GM19239 (cell line): Measurements from ENCODE around the gene POLR2I.

ENCODE experiments used
- DNase-seq: peaks from one replicate; pipeline ENCODE4 v3.0.0; 2011; ENCODE audit warnings: low spot score; ENCODE audit not compliant: insufficient read length
- FAIRE-seq: peaks from 2 replicates; lab custom pipeline; 2011; peaks lifted over from hg19 to GRCh38; lab: Jason Lieb, UNC

The POLR2I gene

GRCh38 chr19:36103842-36104552, 10.7 kb downstream of the POLR2I start:
- DNase-seq (no peak), FAIRE-seq (no peak)

GRCh38 chr19:36103040-36103626, 11.5 kb downstream of the POLR2I start:
- no peak for FAIRE-seq
- DNase-seq, result no peak

GRCh38 chr19:36101550-36102327, 12.9 kb downstream of the POLR2I start:
- FAIRE-seq (no peak), DNase-seq (no peak)

- DNase-seq (no peak), FAIRE-seq (no peak)
These were observed 14.2 kb downstream of the POLR2I start for GRCh38 chr19:36100476-36100875.

GRCh38 chr19:36099166-36099785, 15.4 kb downstream of the POLR2I start:
- DNase-seq (no peak), FAIRE-seq (no peak)

GRCh38 chr19:36097036-36097435, 17.6 kb downstream of the POLR2I start:
- no peak for FAIRE-seq
- DNase-seq, result no peak

- FAIRE-seq (no peak), DNase-seq (no peak)
These were observed 21.0 kb downstream of the POLR2I start for GRCh38 chr19:36093687-36094086.

GRCh38 chr19:36093146-36093662, 21.5 kb downstream of the POLR2I start:
- no peak for FAIRE-seq
- no peak for DNase-seq

GRCh38 chr19:36092566-36092965, 22.1 kb downstream of the POLR2I start:
- FAIRE-seq (no peak), DNase-seq (no peak)

- no peak for DNase-seq
- FAIRE-seq, result no peak
These were observed 23.6 kb downstream of the POLR2I start for GRCh38 chr19:36090910-36091695.

- FAIRE-seq (no peak), DNase-seq (no peak)
These were observed 24.8 kb downstream of the POLR2I start for GRCh38 chr19:36089847-36090246.

GRCh38 chr19:36086326-36086725, 28.3 kb downstream of the POLR2I start:
- FAIRE-seq (no peak), DNase-seq (no peak)

GRCh38 chr19:36084231-36085009, 30.3 kb downstream of the POLR2I start:
- no peak for DNase-seq
- no peak for FAIRE-seq

- FAIRE-seq (no peak), DNase-seq (no peak)
These were observed 31.8 kb downstream of the POLR2I start for GRCh38 chr19:36082916-36083315.

GRCh38 chr19:36081894-36082293, 32.8 kb downstream of the POLR2I start:
- no peak for FAIRE-seq
- no peak for DNase-seq

- DNase-seq, result no peak
- FAIRE-seq, result no peak
These were observed 33.3 kb downstream of the POLR2I start for GRCh38 chr19:36081385-36081784.

GRCh38 chr19:36079389-36079945, 35.2 kb downstream of the POLR2I start:
- DNase-seq (no peak), FAIRE-seq (no peak)

- DNase-seq (no peak), FAIRE-seq (no peak)
These were observed 41.4 kb downstream of the POLR2I start for GRCh38 chr19:36073121-36073876.
